Thoracic aorta (tissue), 2 donors: ENCODE results near the gene PLA2G2C. TPM values are rescaled to one million over a fixed set of nuclear protein-coding genes. Genes with fewer than 3 reads are reported as not detected.
"Not testable (repeated sequence)": the region's sequence is repeated elsewhere in the genome, so short reads cannot be mapped to it uniquely, and the experiment has no call there.

Experiments used
- ATAC-seq: fragments of 150-250 bp; one replicate; pipeline ENCODE4 v1.8.0; 2017; ENCODE audit warnings: low read depth; ENCODE audit not compliant: insufficient number of reproducible peaks, low FRiP score
- DNase-seq: peaks from one replicate; pipeline ENCODE4 v3.0.0-alpha.2; 2020; ENCODE audit warnings: low spot score
- H3K27ac ChIP-seq, 2 donors: fragments of 200-600 bp; sonication (generic); 1 replicate in 1 of 2; 2 replicates in 1 of 2; pipeline ENCODE4 v1.5.1; 2016; ENCODE audit warnings: mild to moderate bottlenecking in 2 of 2, moderate library complexity in 2 of 2
- H3K27me3 ChIP-seq: fragments of 200-600 bp; sonication (generic); replicated peaks from 2 replicates; pipeline ENCODE4 v1.6.0; 2016; ENCODE audit warnings: mild to moderate bottlenecking; ENCODE audit not compliant: insufficient read depth
- H3K36me3 ChIP-seq: fragments of 200-600 bp; sonication (generic); one replicate; pipeline ENCODE4 v1.5.1; 2016
- H3K4me1 ChIP-seq, 2 donors: fragments of 200-600 bp; sonication (generic); 1 replicate in 1 of 2; 2 replicates in 1 of 2; pipeline versions ENCODE4 v1.5.1 to v1.6.0; 2016; ENCODE audit warnings: low read depth in 2 of 2, mild to moderate bottlenecking in 1 of 2; ENCODE audit not compliant: control insufficient read depth in 1 of 2
- H3K4me3 ChIP-seq: fragments of 200-600 bp; sonication (generic); 2 replicates; pipeline ENCODE4 v1.5.1; 2016; ENCODE audit warnings: mild to moderate bottlenecking
- H3K9me3 ChIP-seq: fragments of 200-600 bp; sonication (generic); 2 replicates; pipeline ENCODE4 v1.5.1; 2016
- total RNA-seq, 2 donors: library from RNA; depleted of rRNA; stranded (reverse); fragments of >200 nt; gene quantifications; one replicate each; pipeline versions ENCODE4 v1.1.0 to v1.2.3, GENCODE V29; 2016
- TF ChIP-seq, protein P1 (sequence below): fragments of 200-600 bp; sonication (generic); IDR thresholded peaks from one replicate; pipeline ENCODE4 v1.5.1; 2019; ENCODE audit warnings: antibody characterized with exemption

PLA2G2C gene, protein sequence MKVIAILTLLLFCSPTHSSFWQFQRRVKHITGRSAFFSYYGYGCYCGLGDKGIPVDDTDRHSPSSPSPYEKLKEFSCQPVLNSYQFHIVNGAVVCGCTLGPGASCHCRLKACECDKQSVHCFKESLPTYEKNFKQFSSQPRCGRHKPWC
- not detected for total RNA-seq

DNA sequence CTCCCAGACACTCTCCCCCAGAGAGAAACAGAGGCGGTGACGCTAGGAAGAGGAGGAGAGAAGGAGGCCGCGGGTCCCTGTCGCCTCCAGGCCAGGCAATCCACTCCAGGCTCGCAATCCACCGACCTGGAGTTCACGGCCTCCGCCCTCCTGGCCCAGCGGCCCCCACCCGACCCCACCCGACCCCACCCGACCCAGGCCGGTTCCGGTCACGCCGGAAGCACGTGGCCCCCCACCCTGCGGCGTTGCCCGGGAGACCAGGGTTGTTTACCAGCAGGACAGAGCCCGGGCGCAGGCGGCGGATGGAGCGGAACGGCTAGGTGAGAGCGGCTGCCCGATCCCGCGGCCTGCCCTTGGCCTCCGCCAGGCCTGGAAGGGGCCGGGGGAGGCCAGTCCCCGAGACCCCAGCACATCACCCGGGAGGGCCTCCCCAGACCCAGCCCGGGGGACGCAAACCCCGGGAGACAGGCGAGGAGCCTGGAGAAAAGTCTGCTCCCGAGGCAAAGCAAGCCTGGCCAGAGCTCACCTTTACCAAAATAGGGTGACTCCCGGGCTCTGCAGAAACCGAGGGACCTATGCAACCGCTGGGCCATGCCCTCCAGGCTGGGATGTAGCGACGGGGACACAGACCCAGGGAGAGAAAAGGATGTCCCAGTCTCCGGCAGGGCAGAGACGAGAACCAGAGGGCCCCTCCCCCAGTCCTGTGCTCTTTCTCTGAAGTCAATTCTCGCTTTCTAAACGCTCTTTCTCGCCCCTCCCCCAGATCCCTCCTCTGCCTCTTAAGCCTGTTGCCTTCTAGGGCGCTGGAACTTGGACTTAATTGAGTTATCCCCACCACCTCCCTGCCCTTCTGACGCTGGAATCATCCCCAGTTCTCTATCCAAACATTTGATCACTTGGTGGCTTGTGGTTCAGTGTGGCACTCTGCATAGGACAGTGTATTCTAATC lies at the start of gene PLA2G2C, which contains the start of gene UBXN10:
Gene PLA2G2C, minus strand, starts transcription at position 685 of the 949 bp plus-strand sequence. CDS start 9,155 bp downstream, outside the sequence.
Gene UBXN10, plus strand, starts transcription at position 263 of the 949 bp plus-strand sequence. CDS start 4,466 bp downstream, outside the sequence.
- DNase-seq (no peak), ATAC-seq (no peak)
- H3K27ac ChIP-seq = no peak within 1 kb of the TSS
- H3K9me3 ChIP-seq = no peaks in the 10 kb centered on the region
- H3K36me3 ChIP-seq = no peaks in the 10 kb centered on the region
- H3K27me3 ChIP-seq = no peaks in the 10 kb centered on the region
- TF ChIP-seq, protein P1, sequence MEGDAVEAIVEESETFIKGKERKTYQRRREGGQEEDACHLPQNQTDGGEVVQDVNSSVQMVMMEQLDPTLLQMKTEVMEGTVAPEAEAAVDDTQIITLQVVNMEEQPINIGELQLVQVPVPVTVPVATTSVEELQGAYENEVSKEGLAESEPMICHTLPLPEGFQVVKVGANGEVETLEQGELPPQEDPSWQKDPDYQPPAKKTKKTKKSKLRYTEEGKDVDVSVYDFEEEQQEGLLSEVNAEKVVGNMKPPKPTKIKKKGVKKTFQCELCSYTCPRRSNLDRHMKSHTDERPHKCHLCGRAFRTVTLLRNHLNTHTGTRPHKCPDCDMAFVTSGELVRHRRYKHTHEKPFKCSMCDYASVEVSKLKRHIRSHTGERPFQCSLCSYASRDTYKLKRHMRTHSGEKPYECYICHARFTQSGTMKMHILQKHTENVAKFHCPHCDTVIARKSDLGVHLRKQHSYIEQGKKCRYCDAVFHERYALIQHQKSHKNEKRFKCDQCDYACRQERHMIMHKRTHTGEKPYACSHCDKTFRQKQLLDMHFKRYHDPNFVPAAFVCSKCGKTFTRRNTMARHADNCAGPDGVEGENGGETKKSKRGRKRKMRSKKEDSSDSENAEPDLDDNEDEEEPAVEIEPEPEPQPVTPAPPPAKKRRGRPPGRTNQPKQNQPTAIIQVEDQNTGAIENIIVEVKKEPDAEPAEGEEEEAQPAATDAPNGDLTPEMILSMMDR = no peak
- H3K4me1 ChIP-seq = no peaks in the 10 kb centered on the region
- peak within 1 kb of the TSS; percentile 63 for H3K4me3 ChIP-seq

DNA sequence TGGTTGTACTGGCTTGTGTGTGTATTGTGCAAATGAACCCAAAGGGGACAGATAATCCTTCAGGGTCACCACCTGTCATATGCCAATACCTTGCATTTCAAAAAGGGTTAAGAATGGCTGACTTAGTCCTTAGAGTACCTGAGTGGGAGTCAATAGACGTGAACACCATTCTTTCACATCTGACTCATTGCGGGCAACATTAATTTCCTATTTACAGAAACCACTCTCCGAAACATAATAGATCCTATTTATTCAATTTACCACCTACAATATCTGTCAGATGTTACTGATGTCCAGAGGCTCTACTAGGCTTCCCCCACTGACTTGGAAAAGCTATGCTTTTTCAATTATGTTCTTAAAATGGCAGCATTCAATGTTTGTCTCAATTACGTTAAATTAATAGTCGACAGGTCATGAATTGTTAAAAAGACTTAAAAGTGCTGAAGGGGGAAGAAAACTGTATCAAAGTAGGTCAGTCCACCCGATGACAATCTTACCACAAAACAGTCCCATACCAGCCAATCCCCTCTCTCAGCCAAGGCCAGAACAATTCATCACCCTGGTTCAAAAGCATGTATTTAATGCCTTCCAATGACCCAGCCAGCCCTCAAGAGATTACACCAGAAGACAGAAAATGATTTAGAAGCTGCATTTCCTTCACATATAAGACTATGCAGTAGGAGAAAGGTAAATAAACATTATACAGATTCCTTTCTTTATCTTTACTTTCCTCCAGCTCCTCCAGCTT lies 48.6 kb upstream of the PLA2G2C start:
- H3K4me3 ChIP-seq = no peak overlapping the region
- no peaks in the 10 kb centered on the region for H3K36me3 ChIP-seq
- H3K4me1 ChIP-seq = no peaks in the 10 kb centered on the region
- no peaks in the 10 kb centered on the region for H3K27me3 ChIP-seq
- ATAC-seq (no peak), DNase-seq (no peak)
- no peak overlapping the region for H3K27ac ChIP-seq
- no peaks in the 10 kb centered on the region for H3K9me3 ChIP-seq
- TF ChIP-seq, protein P1 = no peak

DNA sequence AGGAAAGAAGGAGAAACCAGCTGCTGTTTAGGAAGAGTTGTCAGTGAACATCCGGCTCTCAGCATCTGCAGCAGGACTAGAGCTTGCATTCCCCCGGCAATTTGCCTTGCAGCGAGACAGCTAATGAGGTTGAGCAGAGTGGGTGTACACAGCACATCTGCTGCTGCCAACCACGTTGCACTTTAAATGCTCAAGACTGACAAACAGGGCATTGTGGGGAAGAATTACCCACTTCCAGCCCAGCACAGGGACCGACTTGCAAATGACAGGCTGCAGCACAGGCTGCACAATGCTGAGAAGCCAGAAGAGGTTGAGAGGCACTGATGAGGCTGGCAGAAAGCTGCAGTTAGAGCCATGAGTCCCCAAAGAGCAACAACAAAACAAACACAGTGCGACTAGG lies 47.5 kb upstream of the PLA2G2C start:
- no peaks in the 10 kb centered on the region for H3K36me3 ChIP-seq
- H3K4me3 ChIP-seq = no peak overlapping the region
- no peaks in the 10 kb centered on the region for H3K27me3 ChIP-seq
- no peak for DNase-seq
- H3K9me3 ChIP-seq = no peaks in the 10 kb centered on the region
- no peaks in the 10 kb centered on the region for H3K4me1 ChIP-seq
- TF ChIP-seq, protein P1 = no peak
- no peak for ATAC-seq
- H3K27ac ChIP-seq = no peak overlapping the region

DNA sequence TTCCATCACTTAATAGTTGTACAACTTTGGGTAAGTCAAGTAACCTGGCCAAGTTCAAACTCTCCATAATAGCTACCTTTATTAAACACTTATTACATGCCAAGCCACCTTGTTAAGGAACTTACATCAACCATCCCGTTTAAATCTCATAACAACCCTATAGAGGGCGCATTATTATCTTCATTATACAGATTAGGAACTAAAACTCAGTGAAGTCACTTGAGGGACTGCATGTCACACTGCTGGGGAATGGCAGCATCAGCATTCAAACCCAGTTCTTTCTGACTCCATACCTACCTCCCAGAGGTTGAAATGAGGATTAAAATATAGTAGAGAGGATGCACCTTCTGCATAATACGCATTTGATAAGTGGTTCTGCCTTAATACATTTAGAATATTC lies 47.1 kb upstream of the PLA2G2C start:
- TF ChIP-seq, protein P1 = no peak
- ATAC-seq = no peak

DNA sequence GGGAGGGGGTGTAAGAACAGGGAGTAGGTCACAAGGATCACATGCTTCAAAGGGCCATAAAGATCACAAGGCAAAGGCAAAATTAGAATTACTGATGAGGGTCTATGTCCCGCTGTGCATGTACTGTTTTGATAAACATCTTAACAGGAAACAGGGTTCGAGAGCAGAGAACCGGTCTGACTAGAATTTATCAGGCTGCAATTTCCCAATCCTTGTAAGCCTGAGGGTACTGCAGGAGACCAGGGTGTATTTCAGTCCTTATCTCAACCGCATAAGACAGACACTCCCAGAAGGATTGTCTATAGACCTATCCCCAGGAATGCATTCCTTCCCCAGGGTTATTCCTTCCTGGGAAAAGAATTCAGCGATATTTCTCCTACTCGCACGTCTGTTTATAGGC lies 46.2 kb upstream of the PLA2G2C start:
- not testable (repeated sequence) for H3K27me3 ChIP-seq, H3K9me3 ChIP-seq, H3K4me3 ChIP-seq, DNase-seq, H3K27ac ChIP-seq, H3K4me1 ChIP-seq, ATAC-seq, H3K36me3 ChIP-seq

More for the DNA sequence above, 47.1 kb upstream of the PLA2G2C start:
- Histone ChIP-seq H3K27me3 (no peaks in the 10 kb centered on the region), H3K27ac (no peak overlapping the region), H3K9me3 (no peaks in the 10 kb centered on the region), H3K4me1 (no peaks in the 10 kb centered on the region), H3K4me3 (no peak overlapping the region), H3K36me3 (no peaks in the 10 kb centered on the region)
- DNase-seq = no peak
